ENCODE measurements around the gene ATP5PO.
"Not testable (repeated sequence)": the region's sequence is repeated elsewhere in the genome, so short reads cannot be mapped to it uniquely, and the experiment has no call there.

The ATP5PO gene

DNA sequence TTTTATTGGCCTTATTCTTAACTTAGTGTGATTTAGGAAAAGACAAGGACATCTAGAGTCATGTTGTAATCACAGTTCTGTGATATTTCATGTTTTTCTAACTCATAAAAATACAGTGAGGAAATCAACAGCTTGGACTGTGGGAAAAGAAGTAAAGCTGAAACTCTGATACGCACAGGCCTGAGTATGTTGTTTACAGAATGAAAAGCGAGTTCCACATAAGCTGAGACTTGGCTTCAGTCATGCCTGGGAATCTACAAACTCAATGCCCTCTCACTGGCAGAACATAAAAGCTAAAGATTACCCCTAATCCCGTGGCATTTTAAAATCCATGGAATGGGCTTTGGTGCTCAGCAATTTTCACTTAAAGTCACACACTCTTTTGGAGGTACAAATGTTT lies 23.6 kb upstream of the ATP5PO start:
- Histone ChIP-seq H3K27ac (ENCODE audit: low read length) (no peak overlapping the region), H3K27me3 (ENCODE audit: low read depth, low read length) (no peaks in the 10 kb centered on the region), H3K4me1 (ENCODE audit: control insufficient read depth in 1 of 2, insufficient read depth in 2 of 2, low read length in 2 of 2) (peaks cover 3 to 8% of the 10 kb centered on the region in 2 donors), H3K9me3 (ENCODE audit: control insufficient read depth in 1 of 2, low read length in 2 of 2) (no peaks in the 10 kb centered on the region), H3K36me3 (ENCODE audit: control insufficient read depth in 1 of 2, insufficient read depth in 2 of 2, low read length in 2 of 2) (no peaks in the 10 kb centered on the region), H3K4me3 (ENCODE audit: low read depth in 1 of 2, low read length in 2 of 2) (no peak overlapping the region)

DNA sequence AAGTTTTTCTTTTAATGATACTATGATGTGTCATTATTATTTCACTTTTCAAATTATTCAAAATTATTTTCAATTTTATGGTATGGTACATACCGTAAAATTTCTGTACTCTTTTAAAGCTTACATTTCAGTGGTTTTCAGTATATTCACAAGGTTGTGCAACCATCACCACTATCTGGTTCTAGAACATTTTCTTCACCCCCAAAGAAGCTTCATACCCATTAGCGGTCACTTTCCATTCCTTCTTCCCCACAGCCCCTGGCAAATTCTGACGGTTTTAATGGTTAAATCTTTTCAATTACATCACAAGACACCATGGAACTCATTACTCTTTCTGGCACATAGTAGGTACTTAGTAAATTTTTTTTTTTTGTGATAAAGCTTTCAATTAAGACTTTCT lies 22.8 kb upstream of the ATP5PO start:
- Histone ChIP-seq H3K36me3 (ENCODE audit: control insufficient read depth in 1 of 2, insufficient read depth in 2 of 2, low read length in 2 of 2) (no peaks in the 10 kb centered on the region), H3K4me3 (ENCODE audit: low read depth in 1 of 2, low read length in 2 of 2) (no peak overlapping the region), H3K27ac (ENCODE audit: low read length) (no peak overlapping the region), H3K9me3 (ENCODE audit: control insufficient read depth in 1 of 2, low read length in 2 of 2) (no peaks in the 10 kb centered on the region), H3K27me3 (ENCODE audit: low read depth, low read length) (no peaks in the 10 kb centered on the region), H3K4me1 (ENCODE audit: control insufficient read depth in 1 of 2, insufficient read depth in 2 of 2, low read length in 2 of 2) (peaks cover 3 to 8% of the 10 kb centered on the region in 2 donors)

DNA sequence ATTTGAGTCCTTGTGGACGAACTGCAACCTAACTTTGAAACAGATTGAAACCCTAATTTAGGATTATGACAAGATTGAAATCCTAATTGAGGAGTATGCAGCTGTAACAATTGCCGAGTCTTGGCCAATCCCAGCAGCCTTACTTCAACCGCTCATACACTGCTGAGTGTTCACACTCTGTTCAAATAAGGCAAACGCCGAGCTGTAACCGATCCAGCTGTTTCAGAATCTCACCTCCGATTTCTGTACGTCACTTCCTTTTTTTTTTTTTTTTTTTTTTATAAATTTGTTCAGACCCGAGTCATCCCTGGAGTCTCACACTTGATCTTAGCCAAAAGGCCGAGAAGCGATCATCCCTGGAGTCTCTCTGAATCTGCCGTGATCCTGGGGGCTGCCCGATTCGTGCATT lies 22.3 kb upstream of the ATP5PO start:
- Histone ChIP-seq H3K9me3 (ENCODE audit: control insufficient read depth in 1 of 2, low read length in 2 of 2) (no peaks in the 10 kb centered on the region), H3K27ac (ENCODE audit: low read length) (no peak overlapping the region), H3K4me3 (ENCODE audit: low read depth in 1 of 2, low read length in 2 of 2) (no peak overlapping the region), H3K27me3 (ENCODE audit: low read depth, low read length) (no peaks in the 10 kb centered on the region), H3K4me1 (ENCODE audit: control insufficient read depth in 1 of 2, insufficient read depth in 2 of 2, low read length in 2 of 2) (peaks cover 3 to 8% of the 10 kb centered on the region in 2 donors), H3K36me3 (ENCODE audit: control insufficient read depth in 1 of 2, insufficient read depth in 2 of 2, low read length in 2 of 2) (no peaks in the 10 kb centered on the region)

DNA sequence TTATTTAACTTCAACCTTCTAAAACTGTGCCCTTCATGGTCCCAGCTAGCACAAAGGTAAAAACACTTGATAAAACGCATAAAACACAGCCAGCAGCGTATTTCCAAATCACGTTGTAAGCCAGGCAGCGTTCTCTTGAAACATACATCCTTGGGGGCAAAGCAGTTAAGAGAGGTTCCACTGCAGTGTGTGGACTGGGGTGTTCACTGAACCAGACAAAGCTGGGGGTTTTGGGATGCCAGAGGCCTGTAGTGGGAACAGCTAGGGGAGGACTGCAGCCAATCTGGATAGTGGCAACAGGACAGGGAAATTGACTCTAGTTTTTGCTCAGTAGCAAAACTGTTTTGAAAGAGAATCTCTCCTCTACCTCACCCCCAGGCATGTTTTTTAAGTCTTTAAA lies 21.5 kb upstream of the ATP5PO start:
- Histone ChIP-seq H3K9me3 (ENCODE audit: control insufficient read depth in 1 of 2, low read length in 2 of 2) (no peaks in the 10 kb centered on the region), H3K27me3 (ENCODE audit: low read depth, low read length) (no peaks in the 10 kb centered on the region), H3K27ac (ENCODE audit: low read length) (peak overlapping the region; percentile 31), H3K4me3 (ENCODE audit: low read depth in 1 of 2, low read length in 2 of 2) (no peak overlapping the region), H3K4me1 (ENCODE audit: control insufficient read depth in 1 of 2, insufficient read depth in 2 of 2, low read length in 2 of 2) (peaks cover 0 to 12% of the 10 kb centered on the region in 2 donors), H3K36me3 (ENCODE audit: control insufficient read depth in 1 of 2, insufficient read depth in 2 of 2, low read length in 2 of 2) (no peaks in the 10 kb centered on the region)

DNA sequence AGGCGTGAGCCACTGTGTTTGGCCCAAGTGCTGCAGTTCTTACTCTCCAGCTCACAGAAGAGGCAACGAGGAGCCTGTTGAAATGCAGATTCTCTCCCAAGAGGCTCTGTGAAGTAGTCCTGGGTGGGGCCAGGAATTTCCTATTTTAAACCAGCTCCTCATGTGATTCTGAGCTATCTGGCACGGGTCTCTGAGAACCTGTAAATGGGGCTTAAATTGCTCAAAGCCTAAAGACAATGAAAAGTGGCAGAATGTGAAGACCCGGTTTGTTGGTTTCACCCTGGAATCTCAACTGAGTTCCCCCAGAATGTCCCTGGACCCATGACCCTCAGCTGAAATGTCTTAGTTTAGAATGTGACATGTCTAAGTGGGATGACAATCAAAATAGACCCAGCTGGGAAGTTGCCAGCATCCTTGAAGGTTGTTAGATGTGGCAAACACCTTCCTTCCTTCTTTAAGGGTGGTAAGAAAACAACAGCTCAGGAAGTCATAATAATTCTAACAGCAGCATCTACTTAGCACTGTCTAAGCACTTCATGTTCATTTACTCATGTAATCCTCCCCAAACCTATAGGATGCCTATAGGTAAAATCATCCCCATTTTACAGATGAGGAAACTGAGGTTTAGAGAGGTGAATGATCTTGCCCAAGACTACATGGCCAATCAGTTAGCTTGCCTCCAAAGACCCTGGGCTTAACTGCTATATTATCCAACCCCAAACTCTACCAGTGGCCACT lies 20.9 kb upstream of the ATP5PO start:
- Histone ChIP-seq H3K4me1 (ENCODE audit: control insufficient read depth in 1 of 2, insufficient read depth in 2 of 2, low read length in 2 of 2) (peaks cover 0 to 12% of the 10 kb centered on the region in 2 donors), H3K27ac (ENCODE audit: low read length) (no peak overlapping the region), H3K9me3 (ENCODE audit: control insufficient read depth in 1 of 2, low read length in 2 of 2) (no peaks in the 10 kb centered on the region), H3K4me3 (ENCODE audit: low read depth in 1 of 2, low read length in 2 of 2) (no peak overlapping the region), H3K27me3 (ENCODE audit: low read depth, low read length) (no peaks in the 10 kb centered on the region), H3K36me3 (ENCODE audit: control insufficient read depth in 1 of 2, insufficient read depth in 2 of 2, low read length in 2 of 2) (no peaks in the 10 kb centered on the region)

DNA sequence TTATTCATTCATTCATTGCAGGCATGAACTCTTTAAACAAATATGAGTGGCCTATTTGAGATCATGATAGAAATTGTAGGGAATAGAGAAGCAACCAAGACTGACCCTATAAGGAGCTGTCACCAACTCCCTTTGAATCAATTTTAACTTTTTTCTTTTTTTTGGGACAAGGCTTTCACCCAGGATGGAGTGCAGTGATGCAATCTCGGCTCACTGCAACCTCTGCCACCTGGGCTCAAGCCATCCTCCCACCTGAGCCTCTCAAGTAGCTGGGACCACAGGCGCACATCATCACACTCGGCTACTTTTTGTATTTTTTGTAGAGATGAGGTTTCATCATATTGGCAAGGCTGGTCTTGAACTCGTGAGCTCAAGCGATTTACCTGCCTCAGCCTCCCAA lies 17.1 kb upstream of the ATP5PO start:
- H3K27ac ChIP-seq (ENCODE audit: low read length) = no peak overlapping the region

DNA sequence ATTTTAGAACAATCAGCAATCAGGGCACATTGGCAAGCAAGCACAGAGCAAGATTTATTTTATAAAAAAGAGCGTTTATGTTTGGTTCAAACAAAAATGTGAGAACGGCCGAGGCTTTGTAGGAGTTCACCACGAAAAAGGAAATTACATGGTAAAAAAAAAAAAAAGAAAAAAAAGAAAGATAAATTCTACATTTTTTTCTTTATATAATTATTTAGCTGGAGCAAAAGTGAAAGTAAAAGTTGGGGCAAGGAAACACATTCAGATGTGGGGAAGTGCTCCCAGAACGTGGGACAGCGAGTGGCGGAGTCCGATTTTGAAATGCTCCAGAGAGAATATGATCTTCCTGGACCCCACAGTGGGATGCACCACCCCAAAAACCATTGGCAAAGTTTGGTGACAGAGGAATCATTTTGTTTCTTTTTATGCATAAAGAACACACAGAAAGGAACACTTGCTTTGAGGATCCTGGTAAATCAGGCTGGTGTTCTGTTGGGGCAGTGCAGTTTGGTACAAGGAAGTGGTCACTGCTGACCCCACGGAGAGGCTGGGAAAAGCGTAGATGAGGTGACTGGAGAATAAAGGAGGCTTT lies 16.3 kb upstream of the ATP5PO start:
- Histone ChIP-seq H3K27ac (ENCODE audit: low read length) (peak overlapping the region; percentile 86), H3K4me1 (ENCODE audit: control insufficient read depth in 1 of 2, insufficient read depth in 2 of 2, low read length in 2 of 2) (peaks cover 0 to 7% of the 10 kb centered on the region in 2 donors), H3K27me3 (ENCODE audit: low read depth, low read length) (no peaks in the 10 kb centered on the region), H3K4me3 (ENCODE audit: low read depth in 1 of 2, low read length in 2 of 2) (peak overlapping the region; percentile 75 to 80), H3K36me3 (ENCODE audit: control insufficient read depth in 1 of 2, insufficient read depth in 2 of 2, low read length in 2 of 2) (no peaks in the 10 kb centered on the region), H3K9me3 (ENCODE audit: control insufficient read depth in 1 of 2, low read length in 2 of 2) (no peaks in the 10 kb centered on the region)

More for the DNA sequence above, 17.1 kb upstream of the ATP5PO start:
- H3K4me1 ChIP-seq (ENCODE audit: control insufficient read depth in 1 of 2, insufficient read depth in 2 of 2, low read length in 2 of 2) = peaks cover 0 to 7% of the 10 kb centered on the region in 2 donors
- H3K36me3 ChIP-seq (ENCODE audit: control insufficient read depth in 1 of 2, insufficient read depth in 2 of 2, low read length in 2 of 2) = no peaks in the 10 kb centered on the region
- no peaks in the 10 kb centered on the region for H3K9me3 ChIP-seq (ENCODE audit: control insufficient read depth in 1 of 2, low read length in 2 of 2)
- H3K4me3 ChIP-seq (ENCODE audit: low read depth in 1 of 2, low read length in 2 of 2) = peak overlapping the region; percentile 75 to 80
- no peaks in the 10 kb centered on the region for H3K27me3 ChIP-seq (ENCODE audit: low read depth, low read length)

DNA sequence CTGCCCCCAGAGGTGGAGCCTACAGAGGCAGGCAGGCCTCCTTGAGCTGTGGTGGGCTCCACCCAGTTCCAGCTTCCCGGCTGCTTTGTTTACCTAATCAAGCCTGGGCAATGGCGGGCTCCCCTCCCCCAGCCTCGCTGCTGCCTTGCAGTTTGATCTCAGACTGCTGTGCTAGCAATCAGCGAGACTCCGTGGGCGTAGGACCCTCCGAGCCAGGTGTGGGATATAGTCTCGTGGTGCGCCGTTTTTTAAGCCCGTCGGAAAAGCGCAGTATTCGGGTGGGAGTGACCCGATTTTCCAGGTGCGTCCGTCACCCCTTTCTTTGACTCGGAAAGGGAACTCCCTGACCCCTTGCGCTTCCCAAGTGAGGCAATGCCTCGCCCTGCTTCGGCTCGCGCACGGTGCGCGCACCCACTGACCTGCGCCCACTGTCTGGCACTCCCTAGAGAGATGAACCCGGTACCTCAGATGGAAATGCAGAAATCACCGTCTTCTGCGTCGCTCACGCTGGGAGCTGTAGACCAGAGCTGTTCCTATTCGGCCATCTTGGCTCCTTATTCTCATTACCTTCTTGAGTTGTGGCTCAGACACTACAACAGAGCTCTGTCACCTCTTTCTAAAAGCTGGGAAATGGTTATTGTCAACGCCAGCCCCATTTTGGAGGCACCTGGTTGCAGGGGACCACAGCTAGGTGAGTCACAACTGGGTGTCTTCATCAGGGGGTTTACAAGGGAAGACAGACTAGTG lies 15.6 kb upstream of the ATP5PO start:
- peak overlapping the region; percentile 75 to 80 for H3K4me3 ChIP-seq (ENCODE audit: low read depth in 1 of 2, low read length in 2 of 2)
- H3K4me1 ChIP-seq (ENCODE audit: control insufficient read depth in 1 of 2, insufficient read depth in 2 of 2, low read length in 2 of 2); H3K27ac ChIP-seq (ENCODE audit: low read length); H3K27me3 ChIP-seq (ENCODE audit: low read depth, low read length); H3K9me3 ChIP-seq (ENCODE audit: control insufficient read depth in 1 of 2, low read length in 2 of 2); H3K36me3 ChIP-seq (ENCODE audit: control insufficient read depth in 1 of 2, insufficient read depth in 2 of 2, low read length in 2 of 2): not testable (repeated sequence)

DNA sequence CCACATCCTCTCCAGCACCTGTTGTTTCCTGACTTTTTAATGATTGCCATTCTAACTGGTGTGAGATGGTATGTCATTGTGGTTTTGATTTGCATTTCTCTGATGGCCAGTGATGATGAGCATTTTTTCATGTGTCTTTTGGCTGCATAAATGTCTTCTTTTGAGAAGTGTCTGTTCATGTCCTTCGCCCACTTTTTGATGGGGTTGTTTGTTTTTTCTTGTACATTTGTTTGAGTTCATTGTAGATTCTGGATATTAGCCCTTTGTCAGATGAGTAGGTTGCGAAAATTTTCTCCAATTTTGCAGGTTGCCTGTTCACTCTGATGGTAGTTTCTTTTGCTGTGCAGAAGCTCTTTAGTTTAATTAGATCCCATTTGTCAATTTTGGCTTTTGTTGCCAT lies 10.6 kb upstream of the ATP5PO start:
- not testable (repeated sequence) for H3K4me3 ChIP-seq (ENCODE audit: low read depth in 1 of 2, low read length in 2 of 2); H3K9me3 ChIP-seq (ENCODE audit: control insufficient read depth in 1 of 2, low read length in 2 of 2); H3K36me3 ChIP-seq (ENCODE audit: control insufficient read depth in 1 of 2, insufficient read depth in 2 of 2, low read length in 2 of 2); H3K27me3 ChIP-seq (ENCODE audit: low read depth, low read length); H3K27ac ChIP-seq (ENCODE audit: low read length)
- H3K4me1 ChIP-seq (ENCODE audit: control insufficient read depth in 1 of 2, insufficient read depth in 2 of 2, low read length in 2 of 2) = peaks cover 0 to 10% of the 10 kb centered on the region in 2 donors

DNA sequence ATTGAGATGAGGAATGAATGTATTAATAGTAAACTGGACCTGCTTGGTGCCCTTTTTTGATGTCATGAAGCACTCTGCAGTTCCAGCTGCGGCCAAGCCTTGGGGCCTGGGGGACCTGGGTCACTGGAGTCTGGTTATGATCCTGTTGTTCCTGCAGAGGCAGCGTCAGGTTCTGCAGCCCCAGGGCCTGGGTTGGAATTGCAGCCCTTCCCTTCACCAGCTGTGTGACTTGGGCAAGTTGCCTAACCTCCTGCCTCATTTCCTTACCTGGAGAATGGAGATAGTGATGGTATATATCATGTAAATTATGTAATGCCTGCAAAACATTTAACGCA lies 9.1 kb upstream of the ATP5PO start:
- H3K4me3 ChIP-seq (ENCODE audit: low read depth in 1 of 2, low read length in 2 of 2) = peak overlapping the region in 1 of 2 donors; percentile 8
- no peaks in the 10 kb centered on the region for H3K9me3 ChIP-seq (ENCODE audit: control insufficient read depth in 1 of 2, low read length in 2 of 2)
- no peaks in the 10 kb centered on the region for H3K36me3 ChIP-seq (ENCODE audit: control insufficient read depth in 1 of 2, insufficient read depth in 2 of 2, low read length in 2 of 2)
- H3K27me3 ChIP-seq (ENCODE audit: low read depth, low read length) = no peaks in the 10 kb centered on the region
- H3K4me1 ChIP-seq (ENCODE audit: control insufficient read depth in 1 of 2, insufficient read depth in 2 of 2, low read length in 2 of 2) = peaks cover 0 to 10% of the 10 kb centered on the region in 2 donors
- H3K27ac ChIP-seq (ENCODE audit: low read length) = no peak overlapping the region

DNA sequence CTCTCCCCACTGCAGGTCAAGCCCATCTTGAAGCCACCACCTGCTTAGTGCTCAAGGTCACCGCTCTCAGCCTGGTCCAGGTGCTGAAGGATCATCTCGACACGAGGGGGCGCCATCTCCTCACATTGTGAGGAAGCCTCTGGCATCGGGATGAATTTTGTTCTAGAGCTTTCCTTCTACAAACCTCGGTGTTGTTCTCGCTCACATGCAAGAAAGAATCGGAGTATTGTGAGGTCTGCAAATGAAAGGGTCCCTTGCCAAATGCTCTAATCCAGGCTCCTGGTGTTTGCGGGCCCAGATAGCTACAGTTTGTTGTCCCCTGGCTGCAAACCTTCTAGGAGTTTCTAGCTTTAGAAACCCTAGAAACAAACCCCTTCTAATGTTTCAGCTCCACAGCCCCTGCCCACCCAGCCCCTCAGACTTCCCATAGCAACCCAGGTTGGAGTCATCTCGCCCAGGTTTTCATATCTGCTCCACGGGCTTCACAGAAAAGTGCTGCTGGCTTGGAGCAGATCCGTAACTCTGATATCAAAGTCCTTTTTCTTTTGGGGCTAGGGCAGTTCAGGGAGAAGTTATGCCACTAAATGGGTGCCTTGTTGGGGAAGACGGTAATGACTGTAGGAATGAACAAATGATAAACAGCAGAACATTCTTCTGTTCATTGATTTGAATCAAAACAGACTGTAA lies 8.6 kb upstream of the ATP5PO start:
- Histone ChIP-seq H3K4me3 (ENCODE audit: low read depth in 1 of 2, low read length in 2 of 2) (peak overlapping the region; percentile 8 to 13), H3K27me3 (ENCODE audit: low read depth, low read length) (no peaks in the 10 kb centered on the region), H3K4me1 (ENCODE audit: control insufficient read depth in 1 of 2, insufficient read depth in 2 of 2, low read length in 2 of 2) (peaks cover 0 to 10% of the 10 kb centered on the region in 2 donors), H3K36me3 (ENCODE audit: control insufficient read depth in 1 of 2, insufficient read depth in 2 of 2, low read length in 2 of 2) (no peaks in the 10 kb centered on the region), H3K27ac (ENCODE audit: low read length) (no peak overlapping the region), H3K9me3 (ENCODE audit: control insufficient read depth in 1 of 2, low read length in 2 of 2) (no peaks in the 10 kb centered on the region)

All from muscle layer of duodenum (tissue), 2 donors.